Osteoblast (primary cell): ENCODE measurements around the gene HEYL. TPM values are rescaled to one million over a fixed set of nuclear protein-coding genes. Genes with fewer than 3 reads are reported as not detected.

Experiments
- DNase-seq: peaks from one replicate; pipeline ENCODE4 v3.0.0; 2011; ENCODE audit warnings: low spot score, mixed read lengths; ENCODE audit not compliant: insufficient read length; ENCODE audit errors: missing footprints
- H2AFZ ChIP-seq: 2 replicates; pipeline ENCODE4 v1.6.0; 2011; ENCODE audit warnings: mild to moderate bottlenecking, low read length
- H3K27ac ChIP-seq: 2 replicates; pipeline ENCODE4 v1.5.1; 2011; ENCODE audit warnings: mild to moderate bottlenecking, low read depth, low read length, moderate library complexity
- H3K27me3 ChIP-seq: 2 replicates; pipeline ENCODE4 v1.6.0; 2012; ENCODE audit warnings: mild to moderate bottlenecking, control low read depth, inconsistent platforms, low read length, moderate library complexity; ENCODE audit not compliant: insufficient read depth
- H3K36me3 ChIP-seq: 2 replicates; pipeline ENCODE4 v1.5.1; 2011; ENCODE audit warnings: mild to moderate bottlenecking, low read length, control low read depth, moderate library complexity; ENCODE audit not compliant: insufficient read depth
- H3K4me1 ChIP-seq: 2 replicates; pipeline ENCODE4 v1.5.1; 2011; ENCODE audit warnings: mild to moderate bottlenecking, low read length, control low read depth, moderate library complexity; ENCODE audit not compliant: insufficient read depth
- H3K4me2 ChIP-seq: 2 replicates; pipeline ENCODE4 v1.6.0; 2011; ENCODE audit warnings: mild to moderate bottlenecking, low read length; ENCODE audit not compliant: insufficient read depth
- H3K4me3 ChIP-seq: fragments of 200-600 bp; sonication (generic); 3 replicates; pipeline ENCODE4 v1.5.1; 2012; ENCODE audit warnings: mild to moderate bottlenecking, low read length, inconsistent platforms; ENCODE audit not compliant: insufficient read depth
- H3K79me2 ChIP-seq: 2 replicates; pipeline ENCODE4 v1.6.0; 2012; ENCODE audit warnings: mild to moderate bottlenecking, low read length, control low read depth, inconsistent platforms; ENCODE audit not compliant: insufficient read depth
- H3K9me3 ChIP-seq: 2 replicates; pipeline ENCODE4 v1.5.1; 2011; ENCODE audit warnings: low read depth, low read length, control low read depth
- H4K20me1 ChIP-seq: 2 replicates; pipeline ENCODE4 v1.6.0; 2012; ENCODE audit warnings: mild to moderate bottlenecking, low read length, control low read depth; ENCODE audit not compliant: insufficient read depth
- total RNA-seq: library from RNA; depleted of rRNA; stranded (reverse); fragments of >200 nt; gene quantifications from 2 replicates; pipeline ENCODE4 v1.2.3, GENCODE V29; 2012
- TF ChIP-seq, protein P1 (sequence below): IDR thresholded peaks from 2 replicates; pipeline ENCODE4 v1.5.1; 2011; ENCODE audit warnings: mild to moderate bottlenecking, low read depth, low read length, moderate library complexity; ENCODE audit errors: extremely low read depth

Gene HEYL
- total RNA-seq, 1 donor, result under 0.01 TPM

DNA sequence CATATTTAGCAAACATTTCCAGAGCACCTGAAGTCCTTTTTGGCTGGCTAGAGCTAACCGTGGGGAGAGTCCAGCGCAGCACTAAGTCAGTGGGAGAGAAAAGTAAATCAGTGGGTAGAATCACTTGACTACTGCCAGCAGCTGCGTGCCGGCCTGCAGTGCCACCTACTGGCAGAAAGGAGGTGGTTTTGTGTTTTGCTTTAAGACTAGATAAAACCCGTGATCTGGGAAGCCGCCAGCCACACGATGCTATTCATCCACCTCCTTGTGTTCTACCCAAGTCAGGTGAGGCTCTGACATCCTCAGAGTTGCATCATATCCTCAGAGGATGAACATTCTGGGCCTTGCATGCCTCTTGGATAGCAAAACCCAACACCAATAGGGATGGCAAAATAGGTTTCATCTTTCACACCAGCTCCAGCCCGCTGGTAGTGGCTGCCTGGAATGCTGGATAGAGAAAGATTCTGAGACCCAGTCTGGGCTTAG is 14.1 kb upstream of the HEYL start:
- no peak for DNase-seq
- no peaks in the 10 kb centered on the region for H3K9me3 ChIP-seq
- peak overlapping the region; percentile 42 for H2AFZ ChIP-seq
- H3K4me2 ChIP-seq, result peak overlapping the region; percentile 53
- no peaks in the 10 kb centered on the region for H4K20me1 ChIP-seq
- H3K27ac ChIP-seq, result no peak overlapping the region
- H3K79me2 ChIP-seq, result no peaks in the 10 kb centered on the region
- H3K27me3 ChIP-seq, result no peaks in the 10 kb centered on the region
- TF ChIP-seq, protein P1, sequence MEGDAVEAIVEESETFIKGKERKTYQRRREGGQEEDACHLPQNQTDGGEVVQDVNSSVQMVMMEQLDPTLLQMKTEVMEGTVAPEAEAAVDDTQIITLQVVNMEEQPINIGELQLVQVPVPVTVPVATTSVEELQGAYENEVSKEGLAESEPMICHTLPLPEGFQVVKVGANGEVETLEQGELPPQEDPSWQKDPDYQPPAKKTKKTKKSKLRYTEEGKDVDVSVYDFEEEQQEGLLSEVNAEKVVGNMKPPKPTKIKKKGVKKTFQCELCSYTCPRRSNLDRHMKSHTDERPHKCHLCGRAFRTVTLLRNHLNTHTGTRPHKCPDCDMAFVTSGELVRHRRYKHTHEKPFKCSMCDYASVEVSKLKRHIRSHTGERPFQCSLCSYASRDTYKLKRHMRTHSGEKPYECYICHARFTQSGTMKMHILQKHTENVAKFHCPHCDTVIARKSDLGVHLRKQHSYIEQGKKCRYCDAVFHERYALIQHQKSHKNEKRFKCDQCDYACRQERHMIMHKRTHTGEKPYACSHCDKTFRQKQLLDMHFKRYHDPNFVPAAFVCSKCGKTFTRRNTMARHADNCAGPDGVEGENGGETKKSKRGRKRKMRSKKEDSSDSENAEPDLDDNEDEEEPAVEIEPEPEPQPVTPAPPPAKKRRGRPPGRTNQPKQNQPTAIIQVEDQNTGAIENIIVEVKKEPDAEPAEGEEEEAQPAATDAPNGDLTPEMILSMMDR, result peak; percentile 91
- H3K4me3 ChIP-seq, result peak overlapping the region; percentile 42
- no peaks in the 10 kb centered on the region for H3K36me3 ChIP-seq
- H3K4me1 ChIP-seq, result peaks cover 27% of the 10 kb centered on the region

GRCh38 chr1:39652554-39652953 is 13.1 kb upstream of the HEYL start:
- no peaks in the 10 kb centered on the region for H3K36me3 ChIP-seq
- H2AFZ ChIP-seq, result no peak overlapping the region
- peaks cover 23% of the 10 kb centered on the region for H3K4me1 ChIP-seq
- H3K4me2 ChIP-seq, result peak overlapping the region; percentile 52
- H3K27ac ChIP-seq, result peak overlapping the region; percentile 73
- H3K4me3 ChIP-seq, result no peak overlapping the region
- no peaks in the 10 kb centered on the region for H4K20me1 ChIP-seq
- no peaks in the 10 kb centered on the region for H3K79me2 ChIP-seq
- TF ChIP-seq, protein P1, result no peak
- DNase-seq, result peak; percentile 80
- no peaks in the 10 kb centered on the region for H3K27me3 ChIP-seq
- H3K9me3 ChIP-seq, result no peaks in the 10 kb centered on the region

DNA sequence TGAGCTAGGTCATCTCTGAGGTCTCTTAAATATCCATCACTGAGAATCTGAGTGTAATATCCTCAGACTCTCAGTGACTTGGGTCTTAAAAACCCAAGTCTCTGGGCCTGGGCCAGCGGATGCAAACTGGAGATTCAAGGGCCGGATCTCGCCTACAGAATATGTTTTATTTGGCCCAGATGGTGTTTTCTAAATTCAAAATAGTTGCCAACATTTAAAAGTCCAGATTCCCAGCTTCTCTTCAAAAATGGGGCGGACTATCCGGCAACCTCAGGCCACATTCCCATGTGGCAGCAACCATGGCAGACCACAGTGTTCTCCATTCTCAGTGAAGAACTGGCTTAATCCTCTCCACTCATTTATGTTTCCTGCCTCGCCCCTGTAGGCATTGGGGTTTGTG is 12.7 kb upstream of the HEYL start:
- Histone ChIP-seq H3K4me3 (no peak overlapping the region), H3K79me2 (no peaks in the 10 kb centered on the region), H3K4me1 (peaks cover 22% of the 10 kb centered on the region), H4K20me1 (no peaks in the 10 kb centered on the region), H2AFZ (no peak overlapping the region), H3K4me2 (peak overlapping the region; percentile 52), H3K27me3 (no peaks in the 10 kb centered on the region), H3K36me3 (no peaks in the 10 kb centered on the region), H3K27ac (peak overlapping the region; percentile 73), H3K9me3 (no peaks in the 10 kb centered on the region)
- DNase-seq, result peak; percentile 79
- TF ChIP-seq, protein P1, result no peak

DNA sequence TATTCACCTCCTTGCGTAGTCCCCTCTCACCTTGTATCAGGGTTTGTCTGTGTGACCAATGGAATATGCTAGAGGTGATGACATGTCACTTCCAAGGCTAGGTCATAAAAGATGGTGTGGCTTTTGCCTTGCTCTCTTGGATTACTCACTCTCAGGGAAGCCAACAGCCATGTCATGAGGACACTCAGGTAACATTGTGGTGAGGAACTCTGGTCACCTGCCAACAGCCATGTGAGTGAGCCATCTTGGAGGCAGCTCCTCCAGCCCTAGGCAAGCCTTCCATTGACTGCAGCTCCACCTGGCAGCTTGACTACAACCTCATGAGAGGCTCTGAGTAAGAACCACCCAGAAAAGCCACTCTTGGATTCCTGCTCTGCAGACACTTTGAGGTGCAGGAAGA is 11.0 kb upstream of the HEYL start:
- Histone ChIP-seq H3K4me2 (no peak overlapping the region), H2AFZ (no peak overlapping the region), H4K20me1 (no peaks in the 10 kb centered on the region), H3K4me1 (peaks cover 33% of the 10 kb centered on the region), H3K27ac (no peak overlapping the region), H3K9me3 (no peaks in the 10 kb centered on the region), H3K79me2 (no peaks in the 10 kb centered on the region), H3K4me3 (no peak overlapping the region), H3K27me3 (no peaks in the 10 kb centered on the region), H3K36me3 (no peaks in the 10 kb centered on the region)
- TF ChIP-seq, protein P1, result no peak
- no peak for DNase-seq
